Hepatic stellate cell (primary cell): ENCODE data around the gene TMEM151B.

Experiments
- DNase-seq: peaks from one replicate; pipeline ENCODE4 v3.0.0; 2011; ENCODE audit warnings: low spot score

The TMEM151B gene

DNA sequence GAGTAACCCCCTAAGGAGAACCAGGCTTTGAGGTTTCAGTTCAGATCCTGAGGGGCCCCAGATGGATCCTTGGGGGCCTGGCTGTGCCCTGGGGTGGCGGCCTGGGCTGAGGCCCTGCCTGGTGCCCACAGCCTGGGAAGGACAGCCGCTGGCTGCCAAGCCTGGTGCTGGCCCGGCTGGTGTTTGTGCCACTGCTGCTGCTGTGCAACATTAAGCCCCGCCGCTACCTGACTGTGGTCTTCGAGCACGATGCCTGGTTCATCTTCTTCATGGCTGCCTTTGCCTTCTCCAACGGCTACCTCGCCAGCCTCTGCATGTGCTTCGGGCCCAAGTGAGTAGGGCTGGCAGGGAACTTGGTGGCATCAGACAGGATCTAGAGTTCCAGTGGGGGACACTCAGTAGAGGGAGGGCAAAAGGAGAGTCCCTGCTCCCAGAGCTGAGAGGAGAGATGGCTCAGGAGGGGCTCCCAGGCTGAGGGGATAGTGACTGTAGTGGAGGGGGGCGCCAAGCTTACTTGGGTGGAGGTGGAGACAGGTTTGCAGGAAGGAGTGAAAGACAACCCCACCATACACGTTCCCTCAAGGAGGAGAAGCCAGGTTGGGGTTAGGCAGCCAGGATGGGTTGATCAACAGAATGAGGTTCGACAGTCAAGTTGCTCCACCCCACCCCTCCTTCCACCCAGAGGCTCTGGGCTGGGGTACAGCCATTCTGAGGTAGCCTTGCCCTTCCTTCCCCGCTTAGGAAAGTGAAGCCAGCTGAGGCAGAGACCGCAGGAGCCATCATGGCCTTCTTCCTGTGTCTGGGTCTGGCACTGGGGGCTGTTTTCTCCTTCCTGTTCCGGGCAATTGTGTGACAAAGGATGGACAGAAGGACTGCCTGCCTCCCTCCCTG lies 37.3 kb upstream of the TMEM151B start:
- DNase-seq = no peak

DNA sequence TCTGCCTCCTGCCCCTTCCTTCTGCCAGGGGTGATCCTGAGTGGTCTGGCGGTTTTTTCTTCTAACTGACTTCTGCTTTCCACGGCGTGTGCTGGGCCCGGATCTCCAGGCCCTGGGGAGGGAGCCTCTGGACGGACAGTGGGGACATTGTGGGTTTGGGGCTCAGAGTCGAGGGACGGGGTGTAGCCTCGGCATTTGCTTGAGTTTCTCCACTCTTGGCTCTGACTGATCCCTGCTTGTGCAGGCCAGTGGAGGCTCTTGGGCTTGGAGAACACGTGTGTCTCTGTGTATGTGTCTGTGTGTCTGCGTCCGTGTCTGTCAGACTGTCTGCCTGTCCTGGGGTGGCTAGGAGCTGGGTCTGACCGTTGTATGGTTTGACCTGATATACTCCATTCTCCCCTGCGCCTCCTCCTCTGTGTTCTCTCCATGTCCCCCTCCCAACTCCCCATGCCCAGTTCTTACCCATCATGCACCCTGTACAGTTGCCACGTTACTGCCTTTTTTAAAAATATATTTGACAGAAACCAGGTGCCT lies 36.6 kb upstream of the TMEM151B start:
- no peak for DNase-seq

DNA sequence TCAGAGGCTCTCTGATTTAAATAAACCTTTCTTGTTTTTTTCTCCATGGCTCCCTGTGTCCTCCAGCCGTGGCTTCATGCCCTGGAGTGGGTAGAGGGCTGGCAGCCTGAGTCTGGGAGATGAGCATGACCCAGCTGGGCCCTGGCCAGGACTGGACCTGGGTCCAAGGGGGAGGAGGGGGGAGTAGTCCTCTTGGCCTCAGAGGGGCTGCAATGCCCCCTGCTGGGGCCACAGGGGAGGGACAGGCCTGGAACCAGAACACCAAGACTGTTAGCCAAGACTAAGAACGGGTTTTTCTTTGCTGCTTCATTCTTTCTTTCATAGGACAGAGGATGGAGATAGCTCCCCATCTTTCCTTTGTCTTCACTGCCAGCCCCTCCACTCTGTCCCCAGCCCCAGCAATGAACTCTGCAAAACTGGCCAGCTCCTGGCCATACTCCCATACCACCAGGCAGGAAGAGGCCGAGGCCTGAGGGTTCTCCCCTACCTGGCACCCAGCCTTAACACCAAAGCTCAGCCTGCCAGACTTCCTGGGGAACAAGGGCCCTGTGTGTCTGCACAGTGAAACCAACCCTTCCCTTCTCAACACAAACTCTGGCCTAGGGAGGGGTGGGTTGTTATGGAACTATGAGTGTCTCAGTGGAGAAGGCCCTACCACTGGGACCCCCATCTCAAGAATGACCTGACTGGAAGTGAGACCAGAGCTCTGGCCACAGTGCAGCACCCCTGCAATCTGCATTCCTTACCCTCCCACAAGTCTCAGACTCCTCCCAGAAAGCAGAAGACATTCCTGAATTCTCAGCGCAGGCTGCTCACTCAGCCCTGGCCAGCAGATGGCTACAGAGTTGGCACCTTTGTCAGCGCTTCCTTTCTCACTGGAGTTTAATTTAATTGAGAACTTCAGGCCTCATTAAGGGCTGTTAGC lies 35.9 kb upstream of the TMEM151B start:
- DNase-seq = peak; percentile 78

DNA sequence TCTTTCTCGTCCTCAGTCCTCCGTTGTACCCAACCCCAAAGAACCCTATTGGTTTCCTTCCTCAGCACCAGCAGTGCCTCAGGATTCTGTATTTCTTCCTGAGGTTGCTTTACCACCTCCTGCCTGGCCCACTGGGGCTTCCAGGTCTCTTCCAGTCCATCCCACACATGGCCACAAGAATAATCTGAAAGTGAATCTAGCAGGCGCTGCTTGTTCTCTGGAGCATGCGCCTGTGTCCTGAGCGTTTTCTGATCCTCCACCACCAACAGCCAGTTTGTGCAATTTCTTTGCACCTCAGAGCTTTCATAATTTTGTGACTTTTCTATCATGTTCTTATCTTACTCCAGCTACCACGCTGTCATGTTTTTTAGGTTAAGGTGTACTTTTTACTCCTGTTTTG lies 35.0 kb upstream of the TMEM151B start:
- no peak for DNase-seq

DNA sequence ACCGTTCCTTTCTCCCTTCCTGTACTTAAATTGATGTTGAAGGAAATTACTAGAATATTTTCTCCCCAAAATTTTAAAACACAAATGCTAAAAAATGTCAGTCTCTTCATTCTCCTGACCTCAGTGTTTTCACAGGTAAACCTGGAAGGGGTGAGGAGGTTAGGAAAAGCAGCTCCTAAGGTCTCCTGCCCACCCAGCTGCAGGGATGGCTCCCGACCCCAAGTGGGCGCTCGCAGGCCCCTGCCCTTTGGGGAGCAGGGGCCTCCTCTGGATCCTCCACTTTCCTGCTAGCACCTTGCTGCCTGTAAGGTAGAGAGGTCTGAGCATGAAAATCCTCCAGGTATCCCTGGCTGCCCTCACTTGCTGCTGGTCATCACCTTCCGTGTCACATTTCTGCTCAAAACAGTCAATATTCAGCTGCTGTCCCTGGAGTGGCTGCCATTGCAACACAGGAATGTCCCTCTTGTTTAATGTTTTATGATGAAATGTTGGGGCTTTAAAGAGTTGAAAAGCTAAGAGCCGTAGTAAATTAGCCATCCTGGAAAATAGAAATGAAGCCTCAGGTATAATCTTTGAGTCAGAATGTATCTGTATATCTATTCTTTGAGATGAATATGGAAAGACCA lies 34.2 kb upstream of the TMEM151B start:
- no peak for DNase-seq

DNA sequence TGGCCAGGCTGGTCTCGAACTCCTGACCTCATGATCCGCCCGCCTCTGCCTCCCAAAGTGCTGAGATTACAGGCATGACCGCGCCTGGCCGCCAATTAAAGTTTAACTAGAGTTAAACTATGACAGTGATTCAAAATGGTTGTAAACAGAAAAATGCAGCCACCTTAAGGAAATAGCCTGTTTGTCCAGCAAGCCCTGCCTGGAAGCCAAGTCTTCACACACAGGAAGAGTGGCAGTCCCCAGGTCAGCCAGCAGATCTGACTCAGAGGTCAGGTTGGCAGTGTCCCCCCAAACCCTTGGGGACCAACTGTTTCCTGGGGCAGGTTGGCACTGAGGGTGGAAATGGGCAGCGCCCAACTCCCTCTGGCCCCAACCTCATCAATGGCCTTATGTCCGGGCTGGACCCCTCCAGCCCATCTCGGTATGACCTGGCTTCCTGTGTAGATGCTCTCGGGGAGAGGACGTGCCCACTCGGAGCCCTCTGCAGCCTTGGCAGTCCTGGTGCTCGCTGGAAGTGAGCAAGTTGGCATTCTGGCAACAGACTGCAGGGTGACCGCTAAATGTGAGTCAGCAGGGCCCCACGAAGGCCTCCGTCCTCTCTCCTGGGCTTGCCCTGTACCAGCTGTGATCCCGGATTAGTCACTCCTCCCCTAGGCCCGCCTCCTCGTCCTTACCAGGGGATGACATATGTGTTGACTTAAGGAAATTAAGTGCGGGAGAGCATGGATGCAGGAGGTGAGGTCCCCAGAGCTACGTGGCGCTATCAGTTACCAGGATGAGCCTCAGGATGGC lies 33.0 kb upstream of the TMEM151B start:
- DNase-seq = peak; percentile 98

DNA sequence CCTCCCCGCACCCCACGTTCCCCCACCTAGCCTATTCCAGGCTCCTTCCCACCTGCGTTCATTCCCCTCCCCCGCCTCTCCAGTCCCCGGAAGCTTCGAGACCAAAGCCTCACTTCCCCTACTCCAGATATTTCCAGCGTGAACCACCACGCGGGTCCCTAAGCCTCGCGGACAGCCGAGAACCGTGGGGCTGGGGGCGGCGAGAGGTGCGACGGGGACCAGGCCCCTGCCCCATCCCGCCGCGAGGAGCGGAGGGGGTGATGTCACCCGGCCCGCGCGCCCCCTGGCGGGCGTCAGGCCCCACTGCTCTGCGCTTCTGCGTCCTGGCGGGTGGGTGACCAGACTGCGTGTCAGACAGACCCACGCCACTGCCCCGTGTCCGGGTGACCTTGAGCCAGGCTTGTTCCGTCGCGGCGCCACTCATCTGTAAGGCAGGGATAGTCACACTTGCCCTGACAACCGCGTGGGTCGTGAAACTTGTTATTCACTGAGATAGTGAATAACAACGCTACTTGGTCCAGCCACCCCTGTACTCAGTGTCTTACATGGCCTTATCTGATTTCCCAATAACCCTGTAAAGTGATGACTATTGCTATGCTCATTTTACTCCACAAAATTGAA lies 32.3 kb upstream of the TMEM151B start:
- DNase-seq = peak; percentile 87

DNA sequence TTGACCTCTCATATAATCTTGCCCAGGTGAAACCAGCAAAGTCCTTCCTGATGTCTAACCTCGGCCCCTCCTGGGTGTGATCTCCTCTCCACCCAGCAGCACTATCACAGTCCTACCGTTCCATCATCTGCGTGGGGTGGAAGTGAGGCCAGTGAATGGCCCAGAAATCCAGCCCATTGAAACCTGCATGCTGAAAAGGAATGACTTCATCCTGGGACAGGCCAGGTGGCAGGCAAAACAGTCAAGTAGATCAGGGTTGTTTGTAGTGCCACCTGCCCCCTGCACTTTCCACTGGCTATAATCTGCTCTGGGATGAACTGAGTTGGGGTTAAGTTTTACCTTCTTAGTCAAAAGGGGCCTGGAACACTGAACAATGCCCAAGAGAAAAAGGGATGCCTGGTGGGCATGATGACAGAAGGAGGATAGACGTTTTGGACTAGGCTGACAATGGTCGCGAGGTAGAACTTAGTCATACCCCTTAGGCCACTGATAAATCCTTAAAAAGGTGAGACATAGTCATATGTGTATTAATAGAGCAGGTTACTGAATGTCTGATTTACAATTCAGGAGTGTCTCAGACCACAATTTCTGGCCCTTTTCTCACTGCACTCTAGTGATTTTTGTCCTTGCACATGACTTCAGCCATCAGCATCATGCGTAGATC lies 31.4 kb upstream of the TMEM151B start:
- no peak for DNase-seq

DNA sequence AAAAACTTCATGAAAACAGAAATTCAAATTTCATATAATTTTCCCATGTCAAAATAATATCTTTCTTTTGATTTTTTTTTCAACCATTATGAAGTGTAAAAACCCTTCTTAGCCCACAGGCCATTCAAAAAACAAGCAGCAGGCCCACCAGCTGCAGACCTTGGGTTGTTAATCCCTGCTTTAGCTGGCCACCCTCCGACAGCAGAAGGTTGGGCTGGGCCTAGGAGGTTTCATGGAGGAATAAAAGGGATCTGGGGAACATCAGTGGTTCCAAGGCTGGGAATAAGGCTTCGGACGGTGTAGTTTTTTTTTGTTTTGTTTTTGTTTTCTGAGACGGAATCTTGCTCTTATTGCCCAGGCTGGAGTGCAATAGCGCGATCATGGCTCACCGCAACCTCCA lies 26.9 kb upstream of the TMEM151B start:
- no peak for DNase-seq

DNA sequence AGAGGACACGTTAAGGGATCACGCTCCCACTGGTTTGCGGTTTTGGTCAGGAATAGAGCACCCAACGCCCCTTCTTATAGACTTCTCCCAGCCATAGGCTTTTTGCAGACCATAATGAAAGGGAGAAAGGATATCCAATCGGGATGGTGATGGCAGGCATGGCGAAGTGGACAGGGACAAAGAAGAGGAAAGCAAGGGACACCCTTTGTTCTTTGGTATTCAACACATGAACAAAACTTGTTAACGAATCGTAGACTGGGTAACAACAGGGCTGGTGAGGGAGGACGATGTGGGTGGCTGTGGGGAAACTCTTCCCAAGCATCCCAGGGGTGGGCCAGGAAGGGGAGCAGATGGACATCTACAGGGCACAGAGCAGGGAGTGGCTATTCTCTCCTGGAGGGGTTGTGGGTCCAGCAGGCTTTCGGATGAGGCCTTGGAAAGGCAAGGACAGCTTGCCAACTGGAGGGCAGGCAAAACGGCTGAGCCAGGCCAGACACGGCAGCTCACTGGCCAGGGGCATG lies 24.8 kb upstream of the TMEM151B start:
- no peak for DNase-seq

DNA sequence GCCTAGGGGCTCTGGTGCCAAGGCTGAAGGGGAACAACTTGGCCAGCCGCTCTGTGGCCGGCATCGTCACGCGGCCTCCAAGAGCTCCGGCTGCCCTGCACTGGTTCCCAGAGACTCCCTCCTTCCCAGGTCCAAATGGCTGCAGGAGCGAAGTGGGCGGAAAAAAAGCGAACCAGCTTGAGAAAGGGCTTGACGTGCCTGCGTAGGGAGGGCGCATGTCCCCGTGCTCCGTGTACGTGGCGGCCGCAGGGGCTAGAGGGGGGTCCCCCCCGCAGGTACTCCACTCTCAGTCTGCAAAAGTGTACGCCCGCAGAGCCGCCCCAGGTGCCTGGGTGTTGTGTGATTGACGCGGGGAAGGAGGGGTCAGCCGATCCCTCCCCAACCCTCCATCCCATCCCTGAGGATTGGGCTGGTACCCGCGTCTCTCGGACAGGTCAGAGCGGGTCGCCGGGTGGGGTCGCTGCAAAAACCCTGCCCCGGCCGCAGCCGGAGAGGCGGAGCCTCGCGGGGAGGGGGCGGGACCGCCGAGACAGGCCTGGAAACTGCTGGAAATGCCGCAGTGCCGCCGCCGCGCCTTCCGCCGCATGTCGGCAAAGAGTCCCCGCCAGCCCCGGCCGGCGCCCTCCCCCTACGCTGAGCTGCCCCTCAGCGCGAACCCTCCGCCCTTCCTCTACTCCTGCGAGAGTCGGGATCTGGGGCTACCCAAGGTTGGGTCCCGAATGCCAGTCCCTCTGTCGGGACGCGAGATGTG lies 24.2 kb upstream of the TMEM151B start:
- DNase-seq = peak; percentile 78

DNA sequence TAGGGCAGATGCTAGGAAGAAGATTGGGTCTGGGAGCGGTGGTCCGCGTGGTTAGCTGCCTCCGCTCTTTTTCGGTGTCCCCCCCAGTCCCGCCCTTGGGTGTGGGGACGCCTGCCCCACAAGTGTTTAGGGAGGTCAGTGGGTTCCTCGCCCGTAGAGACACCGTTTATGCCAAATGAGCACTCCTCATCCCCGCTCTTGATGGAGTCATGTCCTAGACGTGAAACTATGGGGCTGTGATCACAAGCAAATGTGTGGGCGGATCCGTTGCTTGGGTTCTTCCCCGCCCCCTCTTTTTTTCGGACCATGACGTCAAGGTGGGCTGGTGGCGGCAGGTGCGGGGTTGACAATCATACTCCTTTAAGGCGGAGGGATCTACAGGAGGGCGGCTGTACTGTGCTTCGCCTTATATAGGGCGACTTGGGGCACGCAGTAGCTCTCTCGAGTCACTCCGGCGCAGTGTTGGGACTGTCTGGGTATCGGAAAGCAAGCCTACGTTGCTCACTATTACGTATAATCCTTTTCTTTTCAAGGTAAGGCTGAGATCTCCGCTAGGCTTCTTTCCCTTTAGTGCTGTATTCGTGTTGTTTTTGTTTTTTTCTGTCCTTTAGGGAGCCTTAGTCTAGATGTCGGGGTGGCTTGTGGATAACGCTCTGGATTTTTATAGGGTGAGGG lies 23.4 kb upstream of the TMEM151B start, which contains the start of gene HSP90AB1:
TSS of gene HSP90AB1 (plus strand) at position 439 of the 675 bp plus-strand sequence. CDS start 1,529 bp downstream, outside the sequence.
- peak; percentile 96 for DNase-seq

DNA sequence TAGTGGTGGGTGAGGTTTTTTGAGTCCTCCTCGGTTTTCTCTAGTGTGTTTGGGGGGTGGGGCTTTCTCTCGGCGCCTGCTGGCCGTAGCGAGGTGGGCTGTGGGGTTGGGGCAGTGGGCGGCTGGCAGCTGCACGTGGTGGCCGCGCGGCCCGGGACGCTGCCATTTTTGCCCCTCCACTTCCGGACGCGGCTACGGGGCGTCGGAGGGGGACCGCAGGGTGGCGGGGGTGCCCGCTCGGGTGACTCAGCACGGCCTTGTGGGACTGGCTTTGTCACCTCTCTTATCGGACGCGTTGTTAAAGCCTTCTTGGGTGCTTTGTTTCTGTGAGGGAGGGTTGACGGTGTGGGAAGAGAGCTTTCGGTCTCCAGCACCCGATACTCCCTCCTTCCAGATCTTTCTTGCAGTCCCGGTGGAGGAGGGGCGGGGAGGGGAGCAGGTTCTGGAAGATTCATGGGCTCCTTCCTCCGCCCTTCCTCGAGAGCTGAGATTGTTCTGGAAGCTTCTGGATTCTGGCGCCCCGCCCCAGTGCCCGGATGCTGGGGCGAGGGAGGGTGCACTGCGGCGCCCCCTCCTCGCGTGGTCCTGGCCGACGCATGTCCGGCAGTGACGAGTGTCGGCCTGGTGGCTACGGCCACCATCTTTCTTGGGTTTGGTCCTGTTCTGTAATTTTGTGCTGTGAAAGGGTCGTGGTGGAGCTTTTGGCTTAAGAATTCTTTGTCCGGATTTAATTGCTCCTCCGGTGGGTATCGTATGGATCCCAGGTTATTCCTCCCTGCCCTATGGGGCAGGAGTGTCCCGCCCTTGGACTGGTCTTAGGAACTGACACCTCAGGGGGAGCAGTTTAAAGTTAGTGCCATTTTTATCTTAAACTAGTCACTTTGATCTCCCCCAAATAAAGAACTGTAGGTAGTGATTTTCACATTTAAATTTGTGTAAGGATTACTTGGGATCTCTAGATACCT lies 22.6 kb upstream of the TMEM151B start:
- DNase-seq = peak; percentile 59

DNA sequence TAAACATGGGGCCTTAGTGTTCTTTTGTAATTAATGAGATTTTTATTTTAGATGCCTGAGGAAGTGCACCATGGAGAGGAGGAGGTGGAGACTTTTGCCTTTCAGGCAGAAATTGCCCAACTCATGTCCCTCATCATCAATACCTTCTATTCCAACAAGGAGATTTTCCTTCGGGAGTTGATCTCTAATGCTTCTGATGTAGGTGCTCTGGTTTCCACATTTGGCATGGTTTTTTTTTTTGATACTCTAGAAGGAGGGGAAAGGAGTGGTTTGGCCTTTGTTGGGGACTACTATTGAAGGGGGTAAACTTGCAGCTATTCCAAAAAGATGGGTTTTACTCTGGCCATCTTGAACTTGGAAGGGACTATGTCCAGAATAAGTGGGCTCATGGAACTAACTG lies 21.7 kb upstream of the TMEM151B start:
- DNase-seq = no peak

DNA sequence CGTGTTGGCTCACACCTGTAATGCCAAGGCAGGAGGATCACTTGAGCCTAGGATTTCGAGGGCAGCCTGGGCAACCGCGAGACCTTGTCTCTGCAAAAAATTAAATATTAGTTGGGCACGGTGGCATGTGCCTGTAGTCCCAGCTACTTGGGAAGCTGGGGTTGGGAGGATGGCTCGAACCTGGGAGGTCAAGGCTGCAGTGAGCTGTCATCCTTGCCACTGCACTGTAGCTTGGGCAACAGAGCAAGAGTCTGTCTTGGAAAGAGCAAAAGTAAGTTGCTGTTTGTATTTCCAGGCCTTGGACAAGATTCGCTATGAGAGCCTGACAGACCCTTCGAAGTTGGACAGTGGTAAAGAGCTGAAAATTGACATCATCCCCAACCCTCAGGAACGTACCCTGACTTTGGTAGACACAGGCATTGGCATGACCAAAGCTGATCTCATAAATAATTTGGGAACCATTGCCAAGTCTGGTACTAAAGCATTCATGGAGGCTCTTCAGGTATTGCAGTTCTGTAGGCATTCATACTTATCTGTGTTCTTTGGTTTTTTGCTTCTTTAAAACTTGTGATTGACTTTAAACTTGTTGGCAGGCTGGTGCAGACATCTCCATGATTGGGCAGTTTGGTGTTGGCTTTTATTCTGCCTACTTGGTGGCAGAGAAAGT lies 21.0 kb upstream of the TMEM151B start:
- DNase-seq = no peak

DNA sequence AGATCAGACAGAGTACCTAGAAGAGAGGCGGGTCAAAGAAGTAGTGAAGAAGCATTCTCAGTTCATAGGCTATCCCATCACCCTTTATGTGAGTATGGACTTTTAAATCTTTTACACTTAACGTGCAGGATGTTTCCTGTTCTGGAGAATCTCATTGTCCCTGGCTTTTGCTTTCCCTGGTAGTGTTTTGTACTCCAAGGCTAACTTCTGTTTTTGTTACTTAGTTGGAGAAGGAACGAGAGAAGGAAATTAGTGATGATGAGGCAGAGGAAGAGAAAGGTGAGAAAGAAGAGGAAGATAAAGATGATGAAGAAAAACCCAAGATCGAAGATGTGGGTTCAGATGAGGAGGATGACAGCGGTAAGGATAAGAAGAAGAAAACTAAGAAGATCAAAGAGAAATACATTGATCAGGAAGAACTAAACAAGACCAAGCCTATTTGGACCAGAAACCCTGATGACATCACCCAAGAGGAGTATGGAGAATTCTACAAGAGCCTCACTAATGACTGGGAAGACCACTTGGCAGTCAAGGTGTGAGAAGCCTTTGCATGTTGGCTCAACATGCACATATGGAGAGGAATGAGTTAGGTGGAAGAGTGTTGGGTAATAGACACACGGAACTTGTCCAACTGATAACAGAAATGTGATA lies 20.1 kb upstream of the TMEM151B start:
- DNase-seq = no peak
